ENCODE data around the gene SDK2.
"Not testable (repeated sequence)": the region's sequence is repeated elsewhere in the genome, so short reads cannot be mapped to it uniquely, and the experiment has no call there.

SDK2 gene

GRCh38 chr17:73498176-73498575, 146.1 kb downstream of the SDK2 start:
- no peak for DNase-seq

DNA sequence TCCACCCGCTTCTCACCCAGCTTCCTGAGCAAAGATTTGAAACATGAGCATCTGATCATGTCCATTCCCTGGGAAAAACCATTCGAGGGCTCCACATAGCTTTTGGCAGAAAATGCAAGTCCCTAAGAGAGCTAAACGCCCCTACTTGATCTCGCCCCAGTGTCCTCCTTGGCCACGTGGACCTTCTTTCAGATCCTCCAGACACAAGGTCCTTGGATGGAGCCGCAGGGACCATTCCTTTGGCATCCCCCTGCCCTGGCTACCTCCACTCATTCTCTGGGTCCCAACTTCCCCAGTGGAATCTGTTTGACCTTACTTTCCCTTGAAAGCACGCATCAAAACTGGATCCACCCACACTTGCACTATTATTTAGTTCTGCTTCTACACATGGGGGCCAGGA, 146.5 kb downstream of the SDK2 start:
- DNase-seq = no peak

- DNase-seq = no peak
These were observed 148.0 kb downstream of the SDK2 start for GRCh38 chr17:73496232-73496631.

DNA sequence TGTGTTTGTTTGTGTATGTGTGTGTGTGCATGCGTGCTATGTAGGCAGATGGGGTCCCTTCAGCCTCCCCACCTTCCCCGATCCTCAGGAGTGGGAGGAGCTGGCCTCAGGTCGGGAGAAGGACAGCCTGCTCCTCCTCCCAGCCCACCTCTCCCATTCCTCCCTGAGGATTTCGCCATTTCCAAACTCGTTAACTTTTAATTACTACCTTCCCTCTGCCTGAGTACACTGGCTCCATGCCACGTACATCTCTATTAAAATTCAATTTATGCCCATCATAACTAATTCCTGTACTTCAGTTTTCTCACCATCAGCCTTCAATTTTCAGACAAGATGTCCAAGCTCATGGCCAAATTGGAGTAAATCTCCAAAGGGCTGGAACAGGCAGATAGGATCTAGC, 148.6 kb downstream of the SDK2 start:
- DNase-seq = no peak

DNA sequence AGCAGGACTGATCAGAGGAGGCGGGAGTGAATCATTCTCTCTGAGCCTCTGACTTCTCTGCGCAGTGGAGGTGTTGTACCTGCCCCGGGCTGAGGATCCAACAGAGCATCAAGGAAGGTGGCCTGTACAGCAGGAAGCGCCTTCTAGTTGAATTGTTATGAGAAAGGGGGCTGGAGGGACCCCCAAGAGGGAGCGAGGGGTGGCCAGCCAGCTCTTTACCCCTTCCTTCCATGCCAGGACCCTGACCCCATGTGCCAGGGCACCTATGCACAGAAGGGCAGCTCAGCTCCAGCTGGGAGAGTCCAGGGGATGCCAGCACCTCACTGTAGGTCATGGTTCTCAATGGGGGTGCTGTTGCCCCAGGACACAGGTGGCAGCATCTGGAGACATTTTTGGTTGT, 149.3 kb downstream of the SDK2 start:
- DNase-seq = no peak

DNA sequence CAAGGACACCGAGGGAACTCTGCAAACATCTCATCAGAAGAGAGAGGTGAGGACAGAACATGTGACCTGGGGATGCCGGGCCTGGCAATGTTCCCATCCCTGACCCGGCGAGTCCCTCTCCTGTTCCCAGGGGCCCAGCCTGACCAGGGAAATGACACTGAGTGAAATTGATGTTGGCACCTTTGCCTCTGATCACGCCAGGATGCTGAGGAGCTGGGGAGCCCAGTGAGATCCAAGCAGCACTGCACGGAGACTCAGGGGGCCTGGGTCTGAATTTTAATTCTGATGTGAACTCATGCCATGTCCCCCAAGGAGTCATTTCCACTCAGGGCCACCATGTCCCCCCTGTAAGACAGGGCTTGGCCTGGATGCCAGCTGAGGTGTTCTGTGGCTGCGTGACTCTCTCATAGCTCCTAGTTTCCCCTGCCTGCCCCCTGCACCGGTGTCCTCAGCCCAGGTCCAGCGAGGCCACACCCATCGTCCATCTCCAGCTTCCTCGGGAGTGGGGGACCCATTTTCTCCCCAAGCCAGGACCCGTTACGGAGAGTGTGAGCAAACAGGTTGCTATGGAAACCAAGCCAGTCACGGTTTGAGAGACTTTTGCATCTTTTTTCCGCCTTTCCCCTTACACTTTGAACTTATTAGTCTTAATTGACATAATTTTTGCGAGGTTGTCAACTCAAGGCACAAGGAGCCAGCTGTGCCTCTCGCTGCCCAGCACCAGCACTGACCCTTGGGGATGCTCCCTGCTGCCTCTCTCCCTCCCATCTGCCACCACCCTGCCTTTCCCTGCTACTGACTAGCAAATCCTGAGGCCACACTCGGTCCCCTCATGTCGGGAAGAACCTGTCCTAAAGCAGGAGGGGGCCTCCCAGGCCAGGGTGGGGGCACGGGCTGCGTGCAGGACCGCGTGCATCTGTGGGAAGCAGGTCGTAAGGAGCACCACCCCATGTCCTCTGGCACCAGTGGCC, 150.0 kb downstream of the SDK2 start:
- DNase-seq = no peak

GRCh38 chr17:73492821-73493814, 151.1 kb downstream of the SDK2 start:
- no peak for DNase-seq

DNA sequence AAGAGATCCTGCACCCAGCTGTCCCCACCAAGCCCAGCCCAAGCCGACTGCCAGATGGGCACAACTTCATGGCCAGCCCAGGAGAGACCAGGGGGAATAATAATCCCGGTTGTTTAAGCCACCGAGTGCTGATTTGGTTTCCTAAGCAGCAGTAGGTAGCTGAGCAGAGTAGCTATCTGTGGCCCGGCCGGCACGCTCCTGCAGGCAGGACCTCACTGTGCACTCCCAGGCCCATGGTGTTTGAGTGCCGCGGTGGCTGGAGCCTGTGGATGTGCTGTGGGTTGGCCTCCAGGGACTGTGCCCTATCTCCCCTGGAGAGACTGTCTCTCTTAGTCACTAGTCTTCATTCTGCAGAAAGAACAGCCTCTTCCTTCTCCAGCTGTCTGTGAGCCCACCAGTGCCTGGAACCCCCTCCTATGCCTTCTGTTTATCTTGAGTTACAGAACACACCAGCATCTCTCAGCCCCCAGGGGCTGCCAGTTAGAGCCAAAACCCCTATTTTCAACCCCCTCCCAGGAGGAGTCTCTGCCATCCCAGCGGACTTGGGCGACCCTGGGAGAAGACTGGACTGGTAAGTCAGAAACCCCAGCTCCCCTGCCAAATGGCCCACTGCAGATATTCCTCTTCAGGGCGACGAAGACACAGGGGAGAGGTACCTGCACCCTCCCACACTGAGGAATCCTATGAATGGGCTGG, 152.0 kb downstream of the SDK2 start:
- no peak for DNase-seq

- DNase-seq = no peak
These were observed 152.6 kb downstream of the SDK2 start for GRCh38 chr17:73491648-73492047.

- DNase-seq = no peak
These were observed 153.4 kb downstream of the SDK2 start for GRCh38 chr17:73490851-73491250.

GRCh38 chr17:73489991-73490390, 154.3 kb downstream of the SDK2 start:
- DNase-seq = no peak

- DNase-seq = no peak
These were observed 154.9 kb downstream of the SDK2 start for GRCh38 chr17:73489333-73489732.

- no peak for DNase-seq
These were observed 159.1 kb downstream of the SDK2 start for GRCh38 chr17:73485130-73485529.

GRCh38 chr17:73482894-73483293, 161.4 kb downstream of the SDK2 start:
- DNase-seq = no peak

GRCh38 chr17:73482251-73482716, 162.0 kb downstream of the SDK2 start:
- no peak for DNase-seq

DNA sequence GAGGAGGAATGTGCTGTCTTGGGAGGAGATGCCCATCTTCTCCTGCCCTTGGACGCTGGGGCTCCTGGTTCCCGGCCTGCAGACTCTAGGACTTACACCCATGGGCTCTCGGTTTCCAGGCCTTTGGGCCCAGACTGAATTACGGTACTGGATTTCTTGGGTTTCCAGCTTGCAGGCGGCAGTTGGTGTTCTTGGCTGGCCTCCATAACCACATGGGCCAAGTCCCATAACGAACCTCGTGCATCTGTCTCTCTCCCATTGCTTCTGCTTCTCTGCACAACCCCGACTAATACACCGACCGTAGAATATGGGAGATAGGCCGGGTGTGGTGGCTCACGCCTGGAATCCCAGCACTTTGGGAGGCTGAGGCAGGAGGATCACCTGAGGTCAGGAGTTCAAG, 162.6 kb downstream of the SDK2 start:
- DNase-seq = no peak

GRCh38 chr17:73480740-73481139, 163.5 kb downstream of the SDK2 start:
- DNase-seq = no peak

GRCh38 chr17:73478768-73479424, 165.3 kb downstream of the SDK2 start:
- DNase-seq = no peak

DNA sequence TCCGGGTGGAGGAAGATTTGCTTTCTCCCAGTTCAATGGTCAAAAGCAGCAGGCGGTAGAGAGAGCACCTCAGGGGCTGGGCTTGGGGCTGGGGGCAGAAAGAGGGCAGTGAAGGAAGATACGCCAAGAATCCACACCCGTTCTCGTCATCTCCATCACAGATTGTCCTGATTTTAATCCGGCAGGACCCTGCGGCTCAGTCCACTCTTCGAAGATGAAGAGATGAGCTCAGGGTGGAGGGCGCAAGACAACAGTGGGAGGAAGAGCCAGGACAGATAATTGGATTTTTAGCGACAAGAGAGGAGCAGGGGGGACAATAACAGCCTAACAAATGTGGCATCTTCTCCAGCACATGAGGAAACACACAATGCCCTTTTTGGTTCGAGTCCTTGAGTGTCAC, 165.9 kb downstream of the SDK2 start:
- DNase-seq = no peak

GRCh38 chr17:73476890-73477350, 167.3 kb downstream of the SDK2 start:
- DNase-seq = no peak

DNA sequence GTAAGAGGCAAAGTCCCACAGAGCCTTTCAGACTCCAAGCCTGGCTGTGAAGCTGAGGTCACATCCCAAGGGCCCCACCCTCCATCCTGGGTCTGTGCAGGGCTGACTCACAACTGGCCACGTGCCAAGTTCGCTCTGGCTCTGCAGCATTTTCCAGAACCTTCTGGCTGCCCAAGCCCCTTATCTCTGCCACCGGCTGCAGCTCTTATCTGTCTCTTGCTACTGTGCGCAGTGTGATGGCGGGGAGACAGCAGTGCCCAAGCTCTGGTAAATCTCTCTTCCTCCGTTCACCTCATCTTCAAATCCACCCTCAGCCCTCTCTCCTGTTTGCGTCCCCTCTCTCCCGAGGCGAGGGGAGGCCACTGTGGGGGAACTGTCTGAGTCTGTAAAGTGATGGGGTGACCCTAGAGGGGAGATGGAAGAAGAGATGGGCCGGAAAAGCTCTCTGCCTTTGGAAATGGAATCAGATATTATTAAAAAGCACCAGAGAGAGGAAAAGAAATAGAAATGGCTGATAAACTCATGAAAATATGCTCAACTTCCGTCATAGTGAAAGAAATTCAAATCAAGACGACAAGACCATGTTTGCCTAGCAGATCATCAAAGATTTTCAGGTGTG, 169.8 kb downstream of the SDK2 start:
- no peak for DNase-seq

- DNase-seq = not testable (repeated sequence)
These were observed 171.5 kb downstream of the SDK2 start for GRCh38 chr17:73472715-73473114.

Data from activated CD4-positive, alpha-beta T cell treated with anti-CD3 and anti-CD28 coated beads, Interleukin-10, Interleukin-2, amounts not matched to agents 100 ng/mL and 50 ng/mL, durations not matched to agents 16 hours and 8 hours (primary cell).